H54 (cell line): Measurements from ENCODE around the gene JHY.
A peak's percentile ranks its signal among the peaks of the same experiment; 100 is the strongest.

Source experiments
- DNase-seq: peaks from one replicate; pipeline ENCODE4 v3.0.0; 2011; ENCODE audit warnings: low spot score, mixed read lengths; ENCODE audit not compliant: insufficient read length
- FAIRE-seq: peaks from 3 replicates; lab custom pipeline; 2011; peaks lifted over from hg19 to GRCh38; lab: Jason Lieb, UNC
- POLR2A ChIP-seq: IDR thresholded peaks from 2 replicates; pipeline ENCODE4 v1.6.1; 2011; ENCODE audit warnings: low read depth, mild to moderate bottlenecking, low read length

The JHY gene

GRCh38 chr11:122983438-122984185 is 101.1 kb downstream of the JHY start:
- no peak for TF ChIP-seq POLR2A
- FAIRE-seq (no peak), DNase-seq (no peak)

- TF ChIP-seq POLR2A: no peak; the same call in 1 of the 2 replicates
- FAIRE-seq (no peak), DNase-seq (peak; percentile 43)
Observed at GRCh38 chr11:122984186-122985011, 101.8 kb downstream of the JHY start.

- no peak for DNase-seq
- no peak for TF ChIP-seq POLR2A
- no peak for FAIRE-seq
Observed at GRCh38 chr11:122995526-122995925, 113.0 kb downstream of the JHY start.

GRCh38 chr11:122998727-122999366 is 116.3 kb downstream of the JHY start:
- DNase-seq: no peak
- no peak for FAIRE-seq

GRCh38 chr11:123000721-123001120 is 118.2 kb downstream of the JHY start:
- no peak for TF ChIP-seq POLR2A
- DNase-seq: no peak
- FAIRE-seq: no peak

More at GRCh38 chr11:122998727-122999366, 116.3 kb downstream of the JHY start:
- TF ChIP-seq POLR2A: no peak

GRCh38 chr11:123006860-123007542 is 124.4 kb downstream of the JHY start:
- DNase-seq (no peak), FAIRE-seq (no peak)
- no peak for TF ChIP-seq POLR2A
